Effector CD8-positive, alpha-beta T cell (primary cell): ENCODE data around the gene RBM4.
A peak's percentile ranks its signal among the peaks of the same experiment; 100 is the strongest.

Source experiments
- DNase-seq: peaks from one replicate; lab custom pipeline; 2025; lab: John Stamatoyannopoulos, UW

RBM4 gene

DNA sequence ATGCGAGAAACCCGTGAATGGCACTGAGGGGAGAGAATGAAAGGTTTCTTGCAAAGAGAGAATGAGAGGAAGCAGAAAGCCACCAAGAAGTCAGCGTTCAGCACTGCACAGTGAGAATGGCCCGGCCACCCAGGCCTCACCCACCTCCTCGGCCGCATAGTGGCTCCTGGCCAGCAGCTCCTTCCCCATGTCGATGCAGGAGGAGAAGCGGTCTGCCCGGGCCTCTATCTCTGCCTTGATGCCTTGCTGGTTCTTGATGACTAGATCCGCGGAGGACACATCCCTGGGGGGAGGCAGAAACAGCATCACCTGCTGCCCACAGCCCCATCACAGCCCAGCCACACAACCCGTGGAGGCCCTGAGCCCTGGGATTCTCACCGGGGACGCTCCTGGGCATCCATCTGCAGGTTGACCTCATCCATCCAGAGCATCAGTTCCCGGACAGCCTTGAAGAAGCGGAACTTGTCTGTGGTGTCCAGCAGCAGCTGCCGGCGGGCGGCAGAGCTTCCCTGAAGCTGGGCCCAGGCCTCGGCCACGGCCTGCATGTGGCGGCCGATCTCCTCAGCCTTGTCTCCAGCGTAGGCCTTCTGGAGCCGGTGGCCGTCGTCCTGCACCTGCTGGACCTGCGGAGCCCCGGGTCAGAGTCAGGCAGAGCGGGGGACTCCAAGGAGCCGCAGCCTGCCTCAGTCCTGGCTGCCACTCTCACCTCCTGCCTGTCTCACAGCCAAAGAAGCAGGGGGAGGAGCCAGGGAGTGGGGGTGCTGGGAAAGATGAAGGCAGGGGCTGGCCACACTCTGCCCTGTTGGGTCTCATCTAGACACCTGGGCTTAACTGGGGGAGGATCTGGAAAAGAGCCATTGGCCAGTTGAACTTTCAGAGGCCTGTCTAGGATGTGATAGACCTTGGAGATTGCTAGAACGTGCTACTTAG, 51.4 kb downstream of the RBM4 start:
- DNase-seq, result no peak

DNA sequence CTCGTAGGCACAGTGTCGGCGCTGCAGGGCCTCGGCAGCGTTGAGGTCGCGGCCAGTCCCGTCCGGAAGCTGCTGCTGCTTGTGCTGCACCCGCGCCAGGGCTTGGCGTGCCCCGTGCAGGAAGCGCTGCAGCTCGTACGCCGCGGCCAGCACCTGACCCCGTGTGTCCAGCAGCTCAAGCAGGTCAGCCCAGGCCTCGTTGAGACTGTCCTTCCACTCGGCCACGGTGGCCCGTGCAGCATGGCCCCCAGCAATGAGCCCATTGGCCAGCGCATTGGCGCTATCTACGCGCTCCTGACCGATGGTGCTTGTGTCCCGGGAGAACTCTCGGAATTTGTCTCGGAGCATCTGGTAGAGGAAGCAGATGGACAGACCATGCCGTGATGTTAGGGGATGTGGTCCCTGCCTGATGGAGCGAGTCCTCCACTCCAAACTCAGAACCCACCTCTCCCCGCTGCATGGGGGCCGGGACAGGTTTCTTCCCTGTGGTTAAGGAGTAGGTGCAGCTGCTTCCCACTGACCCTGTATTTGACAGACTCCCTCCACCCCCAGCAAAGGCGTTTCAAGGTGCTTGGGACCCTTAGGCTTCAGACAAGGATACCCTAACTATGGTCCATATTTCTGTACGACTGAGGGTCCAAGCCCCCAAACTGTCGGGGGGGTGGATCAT, 52.9 kb downstream of the RBM4 start:
- DNase-seq, result no peak

- DNase-seq, result no peak
Observed at GRCh38 chr11:66692446-66692845, 53.9 kb downstream of the RBM4 start.

DNA sequence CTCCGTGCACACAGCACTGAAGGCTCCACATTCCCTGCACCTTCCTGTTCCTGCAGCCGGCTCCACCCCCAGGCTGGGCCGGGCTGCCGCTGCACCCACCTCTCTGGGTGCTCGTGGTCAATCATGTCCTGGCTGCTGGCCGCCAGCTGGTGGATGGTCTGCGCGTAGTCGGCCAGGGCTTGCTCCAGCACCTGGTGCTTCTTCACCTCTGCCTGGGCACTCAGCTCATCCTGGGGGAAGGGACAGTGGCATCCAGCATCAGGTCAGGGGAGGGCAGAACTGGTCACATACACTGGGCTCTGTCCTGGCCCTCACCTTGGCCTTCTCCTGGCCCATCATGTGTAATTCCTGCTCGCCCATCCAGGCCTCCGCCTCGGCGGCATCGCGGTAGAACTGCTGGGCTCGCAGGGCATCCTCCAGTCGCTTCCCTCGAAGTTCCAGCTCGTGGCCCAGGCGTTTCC, 54.4 kb downstream of the RBM4 start:
- DNase-seq, result no peak

DNA sequence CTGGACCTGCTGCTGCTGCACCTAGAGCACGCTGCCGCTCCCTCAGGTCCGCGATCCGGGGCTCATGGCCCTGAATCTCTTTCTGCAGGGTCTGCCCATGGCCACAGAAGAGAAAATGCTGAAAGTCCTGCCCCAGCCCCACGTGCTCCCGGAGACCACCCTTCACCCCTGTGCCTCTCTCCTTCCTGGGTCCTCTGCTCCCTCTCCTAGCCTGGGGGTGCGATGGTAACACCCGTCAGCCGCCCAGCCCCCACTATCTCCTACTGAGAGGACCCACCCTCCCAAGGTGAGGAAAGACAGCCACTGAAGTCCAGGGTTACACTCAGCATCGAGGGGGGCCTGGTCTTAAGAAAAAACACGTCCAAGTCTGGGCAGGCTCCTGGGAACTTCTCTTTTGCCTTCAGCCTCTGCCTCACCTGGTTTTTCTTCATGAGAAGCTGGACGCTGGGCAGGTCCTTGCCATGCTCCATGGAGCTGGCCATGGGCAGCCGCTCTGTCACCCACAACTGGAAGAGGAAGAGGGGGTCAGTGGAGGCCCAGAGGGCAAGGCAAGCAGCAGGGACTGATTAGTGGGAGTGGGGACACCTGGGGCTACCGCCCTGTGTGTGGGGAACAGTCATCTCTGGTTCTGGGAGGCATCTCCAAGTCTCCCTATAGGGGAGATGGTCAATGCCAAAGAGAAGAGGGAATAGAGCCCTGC, 55.0 kb downstream of the RBM4 start:
- no peak for DNase-seq

DNA sequence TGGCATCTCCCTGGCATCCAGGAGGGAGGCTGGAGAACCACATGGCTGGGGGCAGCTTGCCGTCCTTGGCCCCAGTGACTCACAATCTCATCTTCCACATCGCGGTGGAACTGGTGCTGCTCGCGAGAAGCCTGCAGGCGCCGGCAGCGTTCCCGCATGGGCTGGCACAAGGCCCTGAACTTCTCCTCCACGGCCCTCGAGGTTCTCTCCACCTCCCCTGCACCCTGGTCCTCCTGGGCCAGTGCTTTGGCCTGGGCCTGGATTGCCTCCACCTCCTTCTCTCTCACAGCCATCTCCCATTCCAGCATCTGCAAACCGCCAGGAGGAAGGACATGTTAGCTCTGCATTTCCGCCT, 55.5 kb downstream of the RBM4 start:
- DNase-seq, result no peak

DNA sequence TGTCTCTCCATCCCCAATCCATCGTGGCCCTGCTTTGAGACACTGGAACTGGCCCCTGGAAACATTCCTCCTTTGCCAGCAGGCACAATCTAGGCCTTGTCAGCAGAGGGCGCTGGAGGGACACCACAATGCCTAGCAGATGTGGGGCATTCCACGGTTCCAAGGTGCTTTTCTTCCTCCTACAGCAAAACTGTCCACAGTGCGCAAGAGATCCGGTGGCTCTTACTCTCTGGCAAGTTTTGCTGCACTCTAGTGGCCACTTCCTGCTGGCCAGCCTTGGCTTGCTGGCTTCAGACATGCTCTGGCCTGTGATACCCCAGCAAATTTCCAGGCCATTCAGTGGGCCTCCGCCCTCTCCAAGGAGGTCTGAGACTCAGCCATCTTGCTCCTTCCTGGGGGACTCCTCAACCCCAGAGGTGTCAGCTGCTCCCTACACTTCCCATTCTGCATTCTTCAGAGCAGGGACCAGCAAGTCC, 56.3 kb downstream of the RBM4 start:
- DNase-seq, result peak; percentile 78
